GM18520 (cell line): ENCODE measurements around the gene LRRN4CL.

Experiments used
- ATAC-seq: cut with Tn5 transposase; IDR thresholded peaks from one replicate; pipeline ENCODE4 v1.9.1; 2021; ENCODE audit not compliant: unreplicated experiment

LRRN4CL gene

GRCh38 chr11:62648185-62648966 is 41.0 kb downstream of the LRRN4CL start:
- ATAC-seq = no peak

- no peak for ATAC-seq
These were observed 41.7 kb downstream of the LRRN4CL start for GRCh38 chr11:62647609-62648005.

- no peak for ATAC-seq
These were observed 42.3 kb downstream of the LRRN4CL start for GRCh38 chr11:62646825-62647608.

GRCh38 chr11:62645946-62646824 is 43.1 kb downstream of the LRRN4CL start, which contains the start of gene GANAB:
TSS of gene GANAB (minus strand) at chr11:62646613. CDS start at chr11:62646599, 14 bp downstream.
- peak; percentile 81 for ATAC-seq

GRCh38 chr11:62645671-62645945 is 43.7 kb downstream of the LRRN4CL start:
- no peak for ATAC-seq

DNA sequence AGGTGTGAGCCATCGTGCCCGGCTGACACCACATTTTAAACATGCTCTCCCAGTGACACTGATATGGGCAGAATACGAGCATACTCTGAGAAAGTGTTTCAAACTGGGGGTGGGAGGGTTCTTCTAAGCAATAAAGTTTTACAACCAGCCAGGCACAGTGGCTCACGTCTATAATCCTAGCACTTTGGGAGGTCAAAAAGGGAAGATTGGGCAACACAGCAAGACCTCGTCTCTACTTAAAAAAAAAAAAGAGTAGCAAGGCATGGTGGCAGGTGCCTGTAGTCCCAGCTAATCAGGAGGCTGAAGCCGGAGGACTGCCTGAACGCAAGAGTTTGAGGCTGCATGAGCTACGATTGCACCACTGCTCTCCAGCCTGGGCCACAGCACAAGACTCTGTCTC is 45.1 kb downstream of the LRRN4CL start:
- no peak for ATAC-seq
